Measurements from ENCODE around the gene MYL3. TPM values are rescaled to one million over a fixed set of nuclear protein-coding genes. Genes with fewer than 3 reads are reported as not detected.

MYL3 gene
- total RNA-seq, 6 donors from 2014 or later, result 1.2 to 6.3 (median 2.6) TPM

GRCh38 chr3:46883054-46883829 lies 20.0 kb upstream of the MYL3 start:
- Histone ChIP-seq H3K27me3 (peaks cover 0 to 37% (median 20%) of the 10 kb centered on the region in 4 donors), H3K4me3 (peak overlapping the region; percentile 34 to 64 (median 54)), H3K36me3 (no peaks in the 10 kb centered on the region), H3K27ac (peak overlapping the region; percentile 69 to 87 (median 82)), H3K4me1 (peaks cover 20 to 35% (median 28%) of the 10 kb centered on the region in 4 donors), H3K9me3 (no peaks in the 10 kb centered on the region)
- peak in 1 of 2 donors; percentile 69 for ATAC-seq (ENCODE audit: low FRiP score in 2 of 2)
- TF ChIP-seq POLR2AphosphoS5 (IDR thresholded peaks at IDR 0.05) (no peak), CTCF (IDR thresholded peaks at IDR 0.05) (peak in 1 of 6 experiments; percentile 5)
- whole genome bisulfite sequencing, 2 donors, result 11 to 20% methylated on average over 1 to 28 of the region's 78 CpGs
- DNase-seq, result peak in 1 of 2 donors; percentile 88

DNA sequence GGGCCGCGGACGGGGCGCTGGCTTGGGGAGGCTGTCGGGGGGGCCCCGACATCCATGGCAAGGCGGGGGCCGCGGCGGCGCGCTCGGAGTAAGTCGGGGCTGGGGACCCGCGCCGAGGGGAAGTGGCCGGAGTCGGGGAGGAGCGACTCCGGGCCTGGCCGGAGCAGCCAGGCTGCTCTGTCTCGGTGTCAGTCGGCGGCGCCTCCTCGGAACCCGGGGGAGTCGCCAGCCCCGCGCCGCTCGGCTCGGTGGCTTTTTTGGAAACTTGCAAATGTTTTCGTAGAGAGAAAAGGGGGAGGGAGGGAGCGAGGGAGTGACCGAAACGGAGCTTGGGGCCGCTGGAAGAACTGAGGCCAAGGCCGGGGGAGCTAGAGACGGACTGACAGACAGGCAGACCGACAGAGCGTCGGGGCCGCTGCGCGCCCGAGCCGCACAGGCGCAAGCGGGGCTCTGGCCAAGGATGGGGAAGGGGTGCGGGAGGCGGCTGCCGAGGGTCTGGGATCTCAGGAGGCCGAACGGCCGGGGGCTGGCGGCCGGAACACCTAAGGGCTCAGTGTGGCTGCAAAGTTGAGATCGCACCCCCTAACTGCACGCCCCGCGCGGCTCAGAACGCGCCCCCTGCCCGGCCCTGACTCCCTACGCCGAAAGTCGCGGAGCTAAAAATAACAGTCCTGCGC lies 19.3 kb upstream of the MYL3 start:
- Histone ChIP-seq H3K27me3 (peaks cover 0 to 37% (median 20%) of the 10 kb centered on the region in 4 donors), H3K9me3 (no peaks in the 10 kb centered on the region), H3K4me1 (peaks cover 20 to 36% (median 28%) of the 10 kb centered on the region in 4 donors), H3K4me3 (peak overlapping the region; percentile 34 to 64 (median 54)), H3K36me3 (no peaks in the 10 kb centered on the region), H3K27ac (peak overlapping the region; percentile 69 to 87 (median 82))
- TF ChIP-seq POLR2A (IDR thresholded peaks at IDR 0.05) (no peak), POLR2AphosphoS5 (IDR thresholded peaks at IDR 0.05) (no peak), EP300 (IDR thresholded peaks at IDR 0.05) (no peak)
- DNase-seq, result peak in 1 of 2 donors; percentile 85
- WGBS, 2 donors, result 0% methylated on average over 14 to 56 of the region's 72 CpGs
- ATAC-seq (ENCODE audit: low FRiP score in 2 of 2), result peak in 1 of 2 donors; percentile 66

DNA sequence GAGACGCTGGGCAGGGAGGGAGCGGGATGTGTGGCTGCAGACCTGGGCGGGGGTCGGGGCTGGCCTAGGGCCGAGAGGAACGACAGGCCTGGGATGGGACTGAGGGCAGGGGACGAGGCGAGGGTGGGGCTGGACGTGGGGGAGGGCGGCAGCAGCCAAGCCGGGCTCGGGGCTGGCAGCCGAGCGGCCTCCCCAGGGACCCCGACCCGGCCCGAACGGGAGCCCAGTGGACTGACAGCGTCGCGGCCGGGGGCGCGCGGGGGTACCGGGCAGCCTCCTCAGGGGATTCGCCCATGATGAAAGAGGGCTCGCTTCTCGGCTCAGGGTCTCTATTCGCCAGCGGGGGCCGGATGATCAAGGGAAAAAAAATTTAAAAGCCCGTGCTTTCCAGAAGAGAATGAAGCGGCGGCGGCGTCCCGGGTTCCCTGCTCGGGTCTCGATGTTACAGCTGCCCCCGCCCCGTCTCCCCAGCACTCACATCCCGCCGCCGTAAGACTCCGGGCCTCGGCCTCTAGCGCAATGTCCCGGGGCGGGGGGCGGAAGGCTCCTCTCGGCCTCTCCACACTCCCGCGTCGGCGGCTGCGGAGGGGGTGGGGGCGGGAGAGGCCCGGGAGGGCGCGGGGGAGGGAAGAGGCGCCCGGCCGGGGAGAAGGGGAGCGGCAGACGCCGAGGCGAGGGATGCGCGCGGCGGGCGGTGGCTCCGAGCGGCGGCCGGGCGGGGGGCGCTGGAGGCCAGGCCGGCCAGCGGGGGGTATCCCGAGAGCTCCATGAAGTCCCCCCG lies 18.5 kb upstream of the MYL3 start:
- TF ChIP-seq CTCF (IDR thresholded peaks at IDR 0.05), result no peak
- TF ChIP-seq EP300 (IDR thresholded peaks at IDR 0.05), result no peak
- no peak for TF ChIP-seq POLR2AphosphoS5 (IDR thresholded peaks at IDR 0.05)
- no peak for TF ChIP-seq POLR2A (IDR thresholded peaks at IDR 0.05)
- peaks cover 0 to 37% (median 20%) of the 10 kb centered on the region in 4 donors for H3K27me3 ChIP-seq

GRCh38 chr3:46880884-46881595 lies 17.8 kb upstream of the MYL3 start:
- Histone ChIP-seq H3K4me3 (peak overlapping the region in 3 of 4 donors; percentile 45 to 64 (median 63)), H3K27ac (peak overlapping the region; percentile 69 to 87 (median 82)), H3K4me1 (peaks cover 20 to 36% (median 28%) of the 10 kb centered on the region in 4 donors), H3K27me3 (peaks cover 0 to 37% (median 20%) of the 10 kb centered on the region in 4 donors), H3K36me3 (no peaks in the 10 kb centered on the region), H3K9me3 (no peaks in the 10 kb centered on the region)
- TF ChIP-seq POLR2AphosphoS5 (IDR thresholded peaks at IDR 0.05), result no peak
- DNase-seq, result no peak
- 40 to 54% methylated on average over 16 to 29 of the region's 29 CpGs for WGBS, 2 donors
- ATAC-seq (ENCODE audit: low FRiP score in 2 of 2), result no peak

More for the DNA sequence above, 18.5 kb upstream of the MYL3 start:
- DNase-seq, result peak in 1 of 2 donors; percentile 89
- H3K4me3 ChIP-seq, result peak overlapping the region; percentile 34 to 64 (median 54)
- H3K4me1 ChIP-seq, result peaks cover 20 to 36% (median 28%) of the 10 kb centered on the region in 4 donors
- peak overlapping the region; percentile 69 to 87 (median 82) for H3K27ac ChIP-seq
- H3K36me3 ChIP-seq, result no peaks in the 10 kb centered on the region
- ATAC-seq (ENCODE audit: low FRiP score in 2 of 2), result peak in 1 of 2 donors; percentile 60
- WGBS, 2 donors, result 1 to 9% methylated on average over 11 to 51 of the region's 83 CpGs
- no peaks in the 10 kb centered on the region for H3K9me3 ChIP-seq

DNA sequence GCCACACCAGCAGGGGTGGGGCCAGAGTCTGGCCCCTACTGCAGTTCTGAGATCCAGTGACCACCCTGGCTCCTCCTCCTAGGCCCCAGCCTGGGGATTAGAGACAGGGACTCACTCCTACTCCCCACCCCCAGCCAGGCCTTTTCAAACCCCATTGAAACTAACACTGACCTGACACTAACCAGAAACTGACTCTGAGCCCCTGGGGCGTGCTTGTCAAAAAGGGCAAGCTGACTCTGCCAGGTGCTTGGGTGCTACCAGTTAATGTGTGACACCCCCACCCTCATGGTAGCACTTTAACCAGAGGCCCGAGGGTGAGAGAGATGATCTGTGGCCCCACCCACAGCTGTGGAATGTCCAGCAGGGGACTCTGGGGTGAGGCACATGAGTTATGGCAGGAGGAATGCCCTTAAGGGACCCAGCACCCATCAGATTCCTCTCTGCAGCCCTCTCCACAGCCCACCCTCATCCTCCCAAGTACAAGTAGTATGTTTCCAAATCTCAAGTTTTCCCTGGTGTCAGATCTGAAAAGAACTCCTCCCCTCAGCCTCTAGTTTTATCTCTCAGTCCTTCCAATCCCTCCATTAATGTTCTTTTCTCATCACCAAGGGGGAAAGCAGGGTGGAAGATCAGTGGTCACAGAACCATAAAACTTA lies 15.7 kb upstream of the MYL3 start:
- Histone ChIP-seq H3K27ac (peak overlapping the region in 2 of 4 donors; percentile 2 to 14), H3K9me3 (no peaks in the 10 kb centered on the region), H3K4me1 (peaks cover 20 to 36% (median 35%) of the 10 kb centered on the region in 4 donors), H3K27me3 (peaks cover 0 to 30% (median 20%) of the 10 kb centered on the region in 4 donors), H3K36me3 (no peaks in the 10 kb centered on the region), H3K4me3 (no peak overlapping the region)
- ATAC-seq (ENCODE audit: low FRiP score in 2 of 2) (no peak), DNase-seq (no peak)
- WGBS, 2 donors, result 49 to 52% methylated on average over 2 of the region's 2 CpGs
- TF ChIP-seq EP300 (IDR thresholded peaks at IDR 0.05), result no peak
- no peak for TF ChIP-seq POLR2A (IDR thresholded peaks at IDR 0.05)
- no peak for TF ChIP-seq POLR2AphosphoS5 (IDR thresholded peaks at IDR 0.05)
- no peak for TF ChIP-seq CTCF (IDR thresholded peaks at IDR 0.05)
